ENCODE results near the gene PLA2G2F. TPM values are rescaled to one million over a fixed set of nuclear protein-coding genes. Genes with fewer than 3 reads are reported as not detected.

Gene PLA2G2F
- polyA plus RNA-seq, 1 experiment: not detected

DNA sequence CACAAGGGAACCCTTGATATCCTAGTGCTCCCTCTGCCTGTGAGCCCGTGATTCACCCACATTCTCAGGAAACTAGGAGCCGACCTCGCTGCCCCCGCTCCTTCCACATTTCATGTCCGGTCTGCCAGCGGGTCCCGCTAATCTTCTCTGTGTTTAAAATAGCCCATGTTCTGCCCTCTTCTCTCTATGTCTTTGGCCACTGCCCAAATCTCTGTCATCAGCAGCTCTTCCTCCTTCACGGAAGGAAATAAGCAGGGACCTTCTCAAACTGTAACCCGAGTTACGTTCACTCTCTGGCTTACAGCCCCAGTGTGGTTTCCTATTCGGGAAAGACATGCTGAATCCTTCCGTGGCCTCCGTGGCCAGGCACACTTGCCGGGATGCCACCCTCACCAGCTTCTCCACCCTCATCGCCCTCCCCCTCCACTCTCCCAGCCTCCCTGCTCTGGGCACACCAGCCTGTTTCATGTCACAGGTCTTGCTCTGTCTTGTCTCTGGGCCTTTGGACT is 25.6 kb downstream of the PLA2G2F start:
- no peak for DNase-seq (ENCODE audit: low read depth)
- POLR2A ChIA-PET: no interaction called here

DNA sequence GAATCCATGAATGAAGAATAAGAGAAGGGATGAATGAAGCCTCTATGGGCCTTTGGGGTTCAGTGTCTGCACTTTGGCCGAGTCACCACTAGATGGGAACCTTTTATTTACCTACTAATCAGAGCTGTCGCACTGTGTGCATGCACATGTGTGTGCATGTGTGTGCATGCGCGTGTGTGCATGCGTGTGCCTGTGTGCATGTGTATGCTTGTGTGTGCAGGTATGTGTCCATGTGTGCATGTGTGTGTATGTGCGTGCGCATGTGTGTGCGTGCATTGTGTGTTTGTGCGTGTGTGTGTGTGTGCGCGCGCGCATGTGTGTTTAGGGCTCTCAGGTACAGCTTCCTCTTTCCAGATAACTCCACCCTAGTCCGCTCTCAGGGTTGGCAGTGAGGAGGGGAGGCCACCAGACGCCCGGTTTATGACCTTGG is 26.4 kb downstream of the PLA2G2F start:
- H3K36me3 ChIP-seq (ENCODE audit: control insufficient read depth, insufficient read depth, low read length): no peaks in the 10 kb centered on the region
- peaks cover 6% of the 10 kb centered on the region for H3K27me3 ChIP-seq (ENCODE audit: control insufficient read depth, insufficient read depth, low read length)
- H3K4me3 ChIP-seq (ENCODE audit: low read depth, low read length): no peak overlapping the region
- POLR2A ChIA-PET: no interaction called here
- CTCF ChIA-PET: interaction anchor here (0.6 to 3.2 kb wide), 5 partner anchors 11 to 30 kb away, joined by 3 to 12 read pairs (median 4); no protein-coding TSS in a partner anchor
- no peak for DNase-seq (ENCODE audit: low read depth)
- TF ChIP-seq, protein P1, sequence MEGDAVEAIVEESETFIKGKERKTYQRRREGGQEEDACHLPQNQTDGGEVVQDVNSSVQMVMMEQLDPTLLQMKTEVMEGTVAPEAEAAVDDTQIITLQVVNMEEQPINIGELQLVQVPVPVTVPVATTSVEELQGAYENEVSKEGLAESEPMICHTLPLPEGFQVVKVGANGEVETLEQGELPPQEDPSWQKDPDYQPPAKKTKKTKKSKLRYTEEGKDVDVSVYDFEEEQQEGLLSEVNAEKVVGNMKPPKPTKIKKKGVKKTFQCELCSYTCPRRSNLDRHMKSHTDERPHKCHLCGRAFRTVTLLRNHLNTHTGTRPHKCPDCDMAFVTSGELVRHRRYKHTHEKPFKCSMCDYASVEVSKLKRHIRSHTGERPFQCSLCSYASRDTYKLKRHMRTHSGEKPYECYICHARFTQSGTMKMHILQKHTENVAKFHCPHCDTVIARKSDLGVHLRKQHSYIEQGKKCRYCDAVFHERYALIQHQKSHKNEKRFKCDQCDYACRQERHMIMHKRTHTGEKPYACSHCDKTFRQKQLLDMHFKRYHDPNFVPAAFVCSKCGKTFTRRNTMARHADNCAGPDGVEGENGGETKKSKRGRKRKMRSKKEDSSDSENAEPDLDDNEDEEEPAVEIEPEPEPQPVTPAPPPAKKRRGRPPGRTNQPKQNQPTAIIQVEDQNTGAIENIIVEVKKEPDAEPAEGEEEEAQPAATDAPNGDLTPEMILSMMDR (IDR thresholded peaks at IDR 0.05; ENCODE audit: insufficient read depth, low read depth, low read length): no peak

More for the DNA sequence above, 25.6 kb downstream of the PLA2G2F start:
- no peaks in the 10 kb centered on the region for H3K36me3 ChIP-seq (ENCODE audit: control insufficient read depth, insufficient read depth, low read length)
- TF ChIP-seq, protein P1 (IDR thresholded peaks at IDR 0.05; ENCODE audit: insufficient read depth, low read depth, low read length): no peak
- no peak overlapping the region for H3K4me3 ChIP-seq (ENCODE audit: low read depth, low read length)
- H3K27me3 ChIP-seq (ENCODE audit: control insufficient read depth, insufficient read depth, low read length): peaks cover 6% of the 10 kb centered on the region
- CTCF ChIA-PET: interaction anchor here (0.6 to 3.2 kb wide), 3 partner anchors 9 to 26 kb away, joined by 3 to 12 read pairs (median 3); no protein-coding TSS in a partner anchor

DNA sequence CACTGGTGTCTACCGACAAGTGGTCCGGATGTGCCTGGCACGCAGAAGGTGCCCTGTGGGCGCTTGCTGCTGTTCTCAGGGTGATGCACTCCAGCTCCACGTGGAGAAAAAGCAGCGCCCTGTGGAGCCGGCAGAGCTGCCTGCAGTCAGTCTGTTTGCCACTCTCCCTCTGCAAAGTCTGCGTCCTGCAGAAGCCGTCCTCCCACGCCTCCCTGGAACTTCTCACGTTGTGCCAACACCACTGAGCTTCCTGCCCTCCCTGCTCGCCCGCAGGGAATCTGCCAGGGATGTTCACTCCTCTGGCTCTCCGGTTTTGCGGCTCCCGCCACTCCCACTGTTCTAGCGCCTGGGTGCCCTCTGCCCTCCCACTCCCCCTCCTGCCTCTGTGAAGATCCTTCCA is 26.9 kb downstream of the PLA2G2F start:
- H3K36me3 ChIP-seq (ENCODE audit: control insufficient read depth, insufficient read depth, low read length): no peaks in the 10 kb centered on the region
- H3K27me3 ChIP-seq (ENCODE audit: control insufficient read depth, insufficient read depth, low read length): peaks cover 6% of the 10 kb centered on the region
- TF ChIP-seq, protein P1 (IDR thresholded peaks at IDR 0.05; ENCODE audit: insufficient read depth, low read depth, low read length): no peak
- no peak overlapping the region for H3K4me3 ChIP-seq (ENCODE audit: low read depth, low read length)
- POLR2A ChIA-PET: no interaction called here
- CTCF ChIA-PET: interaction anchor here (1.0 to 3.2 kb wide), 5 partner anchors 11 to 29 kb away, joined by 3 to 12 read pairs (median 4); no protein-coding TSS in a partner anchor
- no peak for DNase-seq (ENCODE audit: low read depth)

DNA sequence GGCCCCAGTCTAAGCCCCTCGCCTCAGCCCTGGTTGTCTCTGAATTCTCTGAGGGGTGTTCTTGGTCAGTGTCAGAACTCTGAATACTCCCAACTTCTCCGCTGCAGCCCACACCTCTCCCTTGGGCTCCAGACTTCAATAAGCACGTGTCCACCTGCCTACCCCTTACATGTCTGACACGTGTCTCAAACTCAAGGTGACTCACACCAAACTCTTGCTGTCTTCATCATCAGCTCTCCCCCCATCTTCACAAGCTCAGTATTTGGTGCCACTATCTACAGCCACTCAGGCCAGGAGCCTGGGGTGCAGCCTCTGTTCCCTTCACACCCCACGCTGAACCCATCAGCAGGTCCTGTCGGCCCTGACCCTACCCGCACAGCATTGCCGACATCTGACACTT is 28.0 kb downstream of the PLA2G2F start:
- CTCF ChIA-PET: interaction anchor here (1.4 to 3.2 kb wide), 4 partner anchors 12 to 16 kb away, joined by 3 to 12 read pairs (median 5); no protein-coding TSS in a partner anchor
- H3K36me3 ChIP-seq (ENCODE audit: control insufficient read depth, insufficient read depth, low read length): no peaks in the 10 kb centered on the region
- DNase-seq (ENCODE audit: low read depth): no peak
- TF ChIP-seq, protein P1 (IDR thresholded peaks at IDR 0.05; ENCODE audit: insufficient read depth, low read depth, low read length): no peak
- H3K4me3 ChIP-seq (ENCODE audit: low read depth, low read length): no peak overlapping the region
- POLR2A ChIA-PET: no interaction called here
- H3K27me3 ChIP-seq (ENCODE audit: control insufficient read depth, insufficient read depth, low read length): peaks cover 6% of the 10 kb centered on the region

DNA sequence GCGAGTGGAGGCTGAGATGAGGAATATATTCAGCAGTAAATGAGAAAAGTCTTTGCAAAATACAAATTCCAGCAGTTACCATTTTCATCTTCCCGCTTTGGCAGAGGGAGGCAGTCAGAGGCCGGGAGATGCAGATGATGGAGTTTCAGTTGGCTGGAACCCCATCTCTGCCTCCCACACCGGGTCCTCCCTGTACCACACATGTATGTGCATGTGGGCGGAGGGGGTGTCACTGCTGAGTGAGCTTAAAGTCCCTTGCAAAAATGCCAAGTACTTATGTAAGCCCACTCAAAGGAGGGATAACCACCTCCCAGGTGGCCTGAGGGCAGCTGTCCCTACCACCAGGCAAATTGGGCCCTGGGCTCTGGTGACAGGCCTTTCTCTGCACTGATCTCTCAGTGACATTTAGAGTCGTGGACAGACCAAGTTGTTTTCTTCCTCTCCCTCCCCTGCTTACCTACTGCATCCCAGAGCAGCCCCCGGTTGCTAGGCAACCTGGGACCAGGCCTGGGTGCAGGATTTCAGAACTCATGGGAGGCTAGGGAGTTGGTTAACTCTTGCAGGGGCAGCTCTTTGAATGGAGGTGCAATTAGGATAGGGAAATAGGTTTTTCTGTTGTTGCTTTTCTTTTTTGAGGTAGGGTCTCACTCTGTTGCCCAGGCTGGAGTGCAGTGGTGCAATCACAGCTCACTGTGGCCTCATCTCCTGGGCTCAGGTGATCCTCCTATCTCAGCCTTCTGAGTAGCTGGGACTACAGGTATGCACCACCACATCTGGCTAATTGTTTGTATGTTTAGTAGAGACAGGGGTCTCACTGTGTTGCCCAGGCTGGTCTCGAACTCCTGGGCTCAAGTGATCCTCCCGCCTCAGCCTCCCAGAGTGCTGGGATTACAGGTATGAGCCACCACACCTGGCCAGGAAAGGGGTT is 29.7 kb downstream of the PLA2G2F start:
- peaks cover 6% of the 10 kb centered on the region for H3K27me3 ChIP-seq (ENCODE audit: control insufficient read depth, insufficient read depth, low read length)
- no peak for DNase-seq (ENCODE audit: low read depth)
- TF ChIP-seq, protein P1 (IDR thresholded peaks at IDR 0.05; ENCODE audit: insufficient read depth, low read depth, low read length): no peak
- ChIA-PET POLR2A (no interaction called here), CTCF (no interaction called here)
- H3K4me3 ChIP-seq (ENCODE audit: low read depth, low read length): no peak overlapping the region
- no peaks in the 10 kb centered on the region for H3K36me3 ChIP-seq (ENCODE audit: control insufficient read depth, insufficient read depth, low read length)

Measured in BJ (cell line).